Ovary (tissue), 9 donors: Measurements from ENCODE around the gene TCF12. TPM values are rescaled to one million over a fixed set of nuclear protein-coding genes. Genes with fewer than 3 reads are reported as not detected.

Source experiments
- DNase-seq, 5 donors: peaks; one replicate each; pipeline ENCODE4 v3.0.0-alpha.2; 2019 to 2020
- H3K27ac ChIP-seq, 2 donors: fragments of 200-600 bp; one replicate each; pipeline versions ENCODE4 v1.5.1 to v1.8.0; 2019 to 2022
- H3K27me3 ChIP-seq: fragments of 200-600 bp; one replicate; pipeline ENCODE4 v1.8.0; 2022
- H3K36me3 ChIP-seq: fragments of 200-600 bp; sonication (generic); one replicate; pipeline ENCODE4 v1.5.1; 2019
- H3K4me1 ChIP-seq: one replicate; pipeline ENCODE4 v1.8.1; 2013; ENCODE audit warnings: mild to moderate bottlenecking, moderate library complexity; ENCODE audit not compliant: insufficient read depth
- H3K4me3 ChIP-seq: fragments of 200-600 bp; sonication (generic); one replicate; pipeline ENCODE4 v1.5.1; 2017
- H3K9me3 ChIP-seq, 2 donors: fragments of 200-600 bp in 1 of 2; sonication (generic) in 1 of 2; one replicate each; pipeline versions ENCODE4 v1.5.1 to v1.8.1; 2013 to 2019; ENCODE audit warnings: mild to moderate bottlenecking in 1 of 2, moderate library complexity in 1 of 2
- CTCF ChIP-seq, 3 donors: fragments of 450-650 bp in 2 of 3; fragments of 200-600 bp in 1 of 3; IDR thresholded peaks; one replicate each; pipeline versions ENCODE4 v1.5.1 to v1.8.0; 2016 to 2022; ENCODE audit warnings: antibody characterized with exemption in 3 of 3, mild to moderate bottlenecking in 1 of 3
- EP300 ChIP-seq: sonication (generic); formaldehyde crosslinking; IDR thresholded peaks from one replicate; pipeline ENCODE4 v1.6.1; 2017; ENCODE audit warnings: antibody characterized with exemption
- POLR2A ChIP-seq: fragments of 450-650 bp; IDR thresholded peaks from one replicate; pipeline ENCODE4 v1.6.1; 2017; ENCODE audit warnings: antibody characterized with exemption, mild to moderate bottlenecking, moderate library complexity
- WGBS, 3 donors: extraction: QIAGEN DNeasy Blood & Tissue Kit in 1 of 3; methylation state at CpG; one replicate each; pipeline versions ENCODE4 v1.1.5 to v1.1.7; 2013 to 2017; 5-methylcytosine and 5-hydroxymethylcytosine counted together
- intact Hi-C, 4 donors: fragments of 100-400 bp; cut with DNase I; formaldehyde crosslinking; loops; one replicate each; pipeline versions ENCODE4 v1.11.0 to v1.15.1; 2022 to 2023
- polyA plus RNA-seq, 2 donors: library from polyadenylated mRNA; stranded (reverse); fragments of 200-250 nt in 1 of 2; fragments of 350-450 nt in 1 of 2; fragmentation: Illumina TruSeq in 1 of 2; extraction: RNeasy Lipid Tissue Mini Kit (QIAGEN cat#74804) in 1 of 2; gene quantifications; one replicate each; pipeline ENCODE4 v1.2.3, GENCODE V29; 2013 to 2014
- total RNA-seq, 7 donors: library from RNA; depleted of rRNA in 2 of 7; stranded (reverse); fragments of >200 nt in 2 of 7; fragmentation: NEBNext Ultra II Directional in 3 of 7; extraction: Animal tissue kit (Norgen Biotek cat#: 25700) in 3 of 7; gene quantifications; one replicate each; pipeline versions ENCODE4 v1.1.0 to v1.2.4, GENCODE V29; 2016 to 2023
- donor health status: DM: no; HTN: no; CAD: no; lungs with moderate emphysema.
- donor health status: DM: no; HTN: no; CAD: no.
- donor health status: Bipolar disorder and iron deficiency.
- donor health status: DM: yes; HTN: yes; CAD: no.
- donor health status: DM: no; HTN: no; CAD: no.
- donor health status: DM: yes; HTN: yes; CAD: no.

TCF12 gene
- total and polyA plus RNA-seq, 9 donors: 28.6 to 150 (median 116) TPM

GRCh38 chr15:56933410-56933809 is 15.0 kb downstream of the TCF12 start:
- Histone ChIP-seq H3K27ac (no peak overlapping the region), H3K9me3 (no peaks in the 10 kb centered on the region), H3K36me3 (no peaks in the 10 kb centered on the region), H3K27me3 (no peaks in the 10 kb centered on the region), H3K4me3 (no peak overlapping the region), H3K4me1 (peaks cover 7% of the 10 kb centered on the region)
- no peak for TF ChIP-seq EP300
- no peak for TF ChIP-seq POLR2A
- TF ChIP-seq CTCF (IDR thresholded peaks at IDR 0.05): no peak
- WGBS, 3 donors: 21 to 41% (median 33%) methylated on average over 1 of the region's 1 CpG
- DNase-seq: no peak
- intact Hi-C loops: no loop called here

GRCh38 chr15:56933811-56934210 is 15.4 kb downstream of the TCF12 start:
- H3K27me3 ChIP-seq: no peaks in the 10 kb centered on the region
- no peak overlapping the region for H3K4me3 ChIP-seq
- peaks cover 7% of the 10 kb centered on the region for H3K4me1 ChIP-seq
- TF ChIP-seq CTCF (IDR thresholded peaks at IDR 0.05) (no peak), POLR2A (no peak), EP300 (no peak)
- no peaks in the 10 kb centered on the region for H3K36me3 ChIP-seq
- H3K9me3 ChIP-seq: no peaks in the 10 kb centered on the region
- no peak for DNase-seq
- intact Hi-C loops: no loop called here
- no peak overlapping the region for H3K27ac ChIP-seq

GRCh38 chr15:56934269-56934668 is 15.8 kb downstream of the TCF12 start:
- no peak for TF ChIP-seq CTCF (IDR thresholded peaks at IDR 0.05)
- no peak for TF ChIP-seq POLR2A
- no peak for TF ChIP-seq EP300
- DNase-seq: no peak
- Histone ChIP-seq H3K27ac (no peak overlapping the region), H3K27me3 (no peaks in the 10 kb centered on the region), H3K4me1 (peaks cover 7% of the 10 kb centered on the region), H3K9me3 (no peaks in the 10 kb centered on the region), H3K4me3 (no peak overlapping the region), H3K36me3 (no peaks in the 10 kb centered on the region)
- 53 to 62% (median 60%) methylated on average over 5 of the region's 5 CpGs for WGBS, 3 donors
- intact Hi-C loops: no loop called here

- Histone ChIP-seq H3K9me3 (no peaks in the 10 kb centered on the region), H3K4me1 (peaks cover 6% of the 10 kb centered on the region), H3K4me3 (no peak overlapping the region), H3K27me3 (no peaks in the 10 kb centered on the region), H3K36me3 (no peaks in the 10 kb centered on the region), H3K27ac (no peak overlapping the region)
- no peak for TF ChIP-seq EP300
- intact Hi-C loops: no loop called here
- no peak for DNase-seq
- WGBS, 3 donors: 90 to 95% (median 95%) methylated on average over 5 of the region's 5 CpGs
Measured at GRCh38 chr15:56936929-56937328, 18.5 kb downstream of the TCF12 start.

- H3K27ac ChIP-seq: no peak overlapping the region
- no peak overlapping the region for H3K4me3 ChIP-seq
- no peaks in the 10 kb centered on the region for H3K27me3 ChIP-seq
- DNase-seq: no peak
- peaks cover 6% of the 10 kb centered on the region for H3K4me1 ChIP-seq
- H3K9me3 ChIP-seq: no peaks in the 10 kb centered on the region
- H3K36me3 ChIP-seq: no peaks in the 10 kb centered on the region
- no peak for TF ChIP-seq CTCF (IDR thresholded peaks at IDR 0.05)
- no peak for TF ChIP-seq POLR2A
- no peak for TF ChIP-seq EP300
- intact Hi-C loops: no loop called here
Measured at GRCh38 chr15:56939257-56939656, 20.8 kb downstream of the TCF12 start.
